Measurements from ENCODE around the gene DIP2C.

- no peak for TF ChIP-seq CTCF (conservative IDR thresholded peaks at IDR 0.05 in 1 of 2, IDR thresholded peaks at IDR 0.05 in 1 of 2; ENCODE audit: extremely low read depth in 1 of 2, insufficient read depth in 1 of 2, low read depth in 1 of 2, low read length in 2 of 2)
- TF ChIP-seq EZH2 (IDR thresholded peaks at IDR 0.05; ENCODE audit: borderline replicate concordance, low read length), result no peak
Measured at GRCh38 chr10:630581-631073, 58.8 kb downstream of the DIP2C start.

All from mammary epithelial cell (primary cell).